Measurements from ENCODE around the gene FOXD4L1.
"Not testable (repeated sequence)": the region's sequence is repeated elsewhere in the genome, so short reads cannot be mapped to it uniquely, and the experiment has no call there.

DNA sequence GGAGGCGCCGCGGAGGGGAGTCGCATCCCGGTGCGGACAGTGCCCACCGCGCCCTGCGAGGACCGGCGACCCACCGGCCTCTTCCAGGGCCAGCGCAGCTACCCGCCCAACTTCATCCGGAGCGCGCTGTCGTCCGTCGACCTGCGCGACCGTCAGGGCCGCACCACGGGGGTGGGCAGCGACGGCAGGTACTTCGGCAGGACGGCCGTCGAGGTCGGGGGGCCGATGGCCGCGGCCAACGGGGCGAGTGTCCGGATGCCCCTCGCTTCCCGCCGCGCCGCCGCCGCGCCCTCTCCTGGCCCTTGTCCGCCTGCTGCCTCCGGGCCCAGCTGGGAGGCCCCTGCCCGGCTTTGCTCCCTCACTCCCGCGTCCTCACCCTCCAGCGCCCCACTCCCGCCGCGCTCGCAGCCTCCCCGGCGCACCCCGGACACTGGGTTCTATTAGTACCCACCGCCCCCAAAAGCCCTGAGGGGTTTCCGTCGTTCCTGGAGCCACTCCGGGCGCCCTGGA is 43.6 kb downstream of the FOXD4L1 start:
- TF ChIP-seq, protein P1, sequence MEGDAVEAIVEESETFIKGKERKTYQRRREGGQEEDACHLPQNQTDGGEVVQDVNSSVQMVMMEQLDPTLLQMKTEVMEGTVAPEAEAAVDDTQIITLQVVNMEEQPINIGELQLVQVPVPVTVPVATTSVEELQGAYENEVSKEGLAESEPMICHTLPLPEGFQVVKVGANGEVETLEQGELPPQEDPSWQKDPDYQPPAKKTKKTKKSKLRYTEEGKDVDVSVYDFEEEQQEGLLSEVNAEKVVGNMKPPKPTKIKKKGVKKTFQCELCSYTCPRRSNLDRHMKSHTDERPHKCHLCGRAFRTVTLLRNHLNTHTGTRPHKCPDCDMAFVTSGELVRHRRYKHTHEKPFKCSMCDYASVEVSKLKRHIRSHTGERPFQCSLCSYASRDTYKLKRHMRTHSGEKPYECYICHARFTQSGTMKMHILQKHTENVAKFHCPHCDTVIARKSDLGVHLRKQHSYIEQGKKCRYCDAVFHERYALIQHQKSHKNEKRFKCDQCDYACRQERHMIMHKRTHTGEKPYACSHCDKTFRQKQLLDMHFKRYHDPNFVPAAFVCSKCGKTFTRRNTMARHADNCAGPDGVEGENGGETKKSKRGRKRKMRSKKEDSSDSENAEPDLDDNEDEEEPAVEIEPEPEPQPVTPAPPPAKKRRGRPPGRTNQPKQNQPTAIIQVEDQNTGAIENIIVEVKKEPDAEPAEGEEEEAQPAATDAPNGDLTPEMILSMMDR (conservative IDR thresholded peaks at IDR 0.05 in 1 of 2, IDR thresholded peaks at IDR 0.05 in 1 of 2; ENCODE audit: extremely low read depth in 1 of 2, insufficient read depth in 1 of 2, low read depth in 1 of 2, low read length in 2 of 2), result not testable (repeated sequence)
- TF ChIP-seq EZH2 (IDR thresholded peaks at IDR 0.05; ENCODE audit: borderline replicate concordance, low read length), result not testable (repeated sequence)
